ENCODE data around the gene WDR91.

The WDR91 gene

DNA sequence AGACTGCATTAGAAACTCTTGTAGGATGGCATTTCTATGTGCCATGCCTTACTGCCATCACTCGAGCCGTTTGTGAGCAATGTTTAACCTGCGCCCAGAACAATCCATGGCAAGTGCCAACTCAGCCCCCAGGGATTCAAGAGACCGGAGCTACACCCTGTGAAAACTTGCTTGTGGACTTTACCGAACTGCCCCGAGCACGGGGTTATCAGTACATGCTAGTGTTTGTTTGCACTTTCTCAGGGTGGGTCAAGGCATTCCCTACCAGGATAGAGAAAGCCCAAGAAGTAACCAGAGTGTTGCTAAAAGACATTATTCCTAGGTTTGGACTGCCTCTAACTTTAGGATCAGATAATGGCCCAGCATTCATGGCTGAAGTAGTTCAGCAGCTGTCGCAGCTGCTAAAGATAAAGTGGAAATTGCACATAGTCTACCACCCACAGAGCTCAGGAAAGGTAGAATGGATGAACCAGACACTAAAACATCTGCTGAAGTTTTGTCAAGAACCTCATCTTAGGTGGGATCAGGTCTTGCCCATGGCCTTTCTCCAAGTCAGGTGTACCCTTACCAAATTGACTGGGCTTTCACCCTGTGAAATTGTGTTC lies 31.9 kb downstream of the WDR91 start:
- no peak for TF ChIP-seq CTCF (IDR thresholded peaks at IDR 0.05)

DNA sequence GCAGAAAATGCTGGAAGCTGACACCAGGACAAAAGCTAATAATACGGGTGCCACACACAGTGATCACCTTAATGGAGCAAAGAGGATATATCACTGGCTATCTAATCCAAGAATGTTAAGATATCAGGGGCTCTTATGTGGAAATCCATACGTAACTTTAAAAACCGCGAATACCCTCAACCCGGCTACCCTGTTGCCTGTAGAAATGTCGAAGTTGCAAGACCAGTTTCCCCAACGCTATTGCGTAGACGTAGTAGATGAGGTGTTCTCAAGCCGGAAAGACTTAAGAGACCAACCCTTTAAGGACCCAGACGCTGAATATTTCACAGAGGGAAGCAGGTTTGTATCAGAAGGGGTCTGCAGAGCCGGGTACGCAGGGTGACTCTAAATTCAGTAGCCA lies 33.0 kb downstream of the WDR91 start:
- TF ChIP-seq CTCF (IDR thresholded peaks at IDR 0.05), result no peak

GRCh38 chr7:135177028-135177696 lies 34.2 kb downstream of the WDR91 start:
- no peak for TF ChIP-seq CTCF (IDR thresholded peaks at IDR 0.05)

DNA sequence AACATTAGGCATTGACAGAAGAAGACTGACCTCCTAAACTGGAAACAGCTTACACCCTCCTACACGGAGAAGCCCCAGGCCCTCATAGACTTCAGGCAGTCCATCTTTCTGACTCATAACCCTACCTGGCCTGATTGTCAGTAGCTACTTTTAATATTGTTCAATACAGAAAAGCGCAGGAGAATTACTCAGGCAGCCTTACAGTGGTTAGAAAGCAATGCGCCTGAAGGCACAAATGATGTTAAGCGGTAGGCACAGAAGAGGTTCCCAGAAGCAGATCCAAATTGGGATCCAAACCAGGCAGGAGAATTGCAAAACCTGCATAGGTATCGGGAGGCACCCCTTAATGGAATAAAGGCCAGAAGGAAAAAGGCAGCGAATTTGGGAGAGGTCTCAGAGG lies 35.4 kb downstream of the WDR91 start:
- no peak for TF ChIP-seq CTCF (IDR thresholded peaks at IDR 0.05)

DNA sequence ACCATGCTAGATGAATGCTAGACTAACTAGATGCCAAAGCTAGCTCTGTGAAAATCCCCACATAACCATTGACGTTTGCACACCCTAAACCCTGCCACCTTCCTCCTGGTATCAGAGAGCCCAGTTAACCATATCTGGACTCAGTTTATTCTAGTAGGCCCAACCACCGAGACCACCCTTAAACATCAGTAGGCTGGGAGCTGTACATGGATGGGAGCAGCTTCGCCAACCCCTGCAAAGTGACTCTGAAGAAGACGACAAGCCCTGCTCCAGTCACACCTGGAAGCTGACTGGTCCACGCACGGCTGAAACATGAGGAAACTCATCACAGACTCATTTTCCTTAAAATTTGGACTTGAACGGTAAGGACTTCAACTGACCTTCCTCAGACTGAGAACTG lies 36.4 kb downstream of the WDR91 start:
- TF ChIP-seq CTCF (IDR thresholded peaks at IDR 0.05), result no peak

GRCh38 chr7:135170274-135170997 lies 40.9 kb downstream of the WDR91 start, which contains the start of gene CYREN:
Gene CYREN, minus strand, starts transcription at chr7:135170707. Its CDS starts 1,785 bp downstream, at chr7:135168922.
- peak; percentile 81 for TF ChIP-seq CTCF (IDR thresholded peaks at IDR 0.05)

DNA sequence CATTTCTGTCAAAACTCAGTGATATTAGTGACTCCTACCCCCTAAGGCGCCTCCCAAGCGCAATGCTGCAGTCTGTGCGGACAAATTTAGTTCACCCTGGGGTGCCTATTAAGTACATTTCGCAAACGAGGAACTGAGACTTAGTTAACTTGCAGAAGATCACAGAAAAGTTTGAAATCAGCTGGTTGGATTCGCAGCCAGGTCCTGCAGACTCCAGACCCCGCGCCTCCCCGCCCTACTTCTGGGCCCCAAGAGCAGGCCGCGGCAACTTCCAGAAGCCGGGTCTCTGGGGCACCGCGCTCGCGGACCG lies 41.4 kb downstream of the WDR91 start:
- TF ChIP-seq CTCF (IDR thresholded peaks at IDR 0.05), result no peak

Measured in LNCAP (cell line).